Stimulated activated naive CD8-positive, alpha-beta T cell treated with anti-CD3 and anti-CD28 coated beads, Interleukin-15, amount 100 ng/mL, for 72 hours (primary cell): ENCODE data around the gene DNAH6.

ENCODE experiments used
- ATAC-seq: fragments of 150-1000 bp; cut with Tn5 transposase; 2 replicates; pipeline ENCODE4 v1.10.0; 2021; ENCODE audit warnings: mild to moderate bottlenecking, moderate library complexity
- DNase-seq, 2 donors: peaks; one replicate each; pipeline ENCODE4 v3.0.0; 2021 to 2022
- H3K27ac Mint-ChIP-seq, 2 donors: one replicate each; pipeline ENCODE4 v1.8.0; 2022; ENCODE audit warnings: mild to moderate bottlenecking in 2 of 2, mixed read lengths in 2 of 2, moderate library complexity in 2 of 2
- H3K27me3 Mint-ChIP-seq: one replicate; pipeline ENCODE4 v1.8.0; 2022; ENCODE audit warnings: mixed read lengths
- H3K4me1 Mint-ChIP-seq: one replicate; pipeline ENCODE4 v1.8.0; 2022; ENCODE audit warnings: mild to moderate bottlenecking, mixed read lengths
- H3K4me3 Mint-ChIP-seq, 2 donors: one replicate each; pipeline ENCODE4 v1.8.0; 2022; ENCODE audit warnings: mild to moderate bottlenecking in 2 of 2, mixed read lengths in 2 of 2, moderate library complexity in 1 of 2
- H3K9me3 Mint-ChIP-seq, 2 donors: one replicate each; pipeline ENCODE4 v1.8.0; 2022; ENCODE audit warnings: mixed read lengths in 2 of 2

Gene DNAH6

DNA sequence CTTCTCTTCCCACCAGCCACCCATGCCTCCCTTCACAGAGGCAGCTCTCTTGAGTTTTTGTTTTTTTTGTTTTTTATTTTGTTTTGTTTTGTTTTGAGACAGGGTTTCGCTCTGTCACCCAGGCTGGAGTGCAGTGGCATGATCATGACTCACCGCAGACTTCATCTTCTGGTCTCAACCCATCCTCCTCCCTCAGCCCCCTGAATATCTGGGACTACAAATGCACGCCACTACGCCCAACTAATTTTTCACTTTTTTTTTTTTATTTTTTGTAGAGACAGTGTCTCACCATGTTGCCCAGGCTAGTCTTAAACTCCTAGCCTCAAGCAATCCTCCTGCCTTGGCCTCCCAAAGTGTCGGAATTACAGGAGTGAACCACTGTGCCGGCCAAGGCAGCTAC, 203.1 kb downstream of the DNAH6 start:
- Mint-ChIP-seq H3K27me3 (no peaks in the 10 kb centered on the region), H3K4me1 (peaks cover 47% of the 10 kb centered on the region), H3K9me3 (no peaks in the 10 kb centered on the region), H3K4me3 (peak overlapping the region; percentile 80 to 87), H3K27ac (peak overlapping the region; percentile 96)
- DNase-seq = peak in 1 of 2 donors; percentile 32
- peak; percentile 83 for ATAC-seq

DNA sequence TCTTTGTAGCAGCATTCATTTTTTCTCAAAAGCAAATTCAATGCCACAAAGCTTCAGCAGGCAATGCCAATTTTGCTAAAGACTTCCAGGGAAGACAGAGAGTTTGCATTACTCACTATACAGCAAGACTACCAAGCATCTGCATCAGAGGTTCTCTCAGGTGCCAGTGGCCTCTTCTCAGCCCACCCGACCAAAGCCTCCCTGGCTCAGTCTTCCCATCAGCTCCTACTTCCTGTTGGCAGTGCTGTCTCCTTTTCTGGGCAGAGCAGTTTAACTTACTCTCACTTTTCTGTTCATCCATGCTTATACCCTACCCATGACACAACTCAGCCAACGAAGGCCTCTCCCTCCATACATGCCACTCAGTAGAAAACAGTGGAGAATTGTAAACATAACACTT, 207.5 kb downstream of the DNAH6 start:
- no peak for DNase-seq
- Mint-ChIP-seq H3K9me3 (peaks cover 0 to 9% of the 10 kb centered on the region in 2 donors), H3K27me3 (no peaks in the 10 kb centered on the region), H3K4me1 (peaks cover 40% of the 10 kb centered on the region), H3K27ac (no peak overlapping the region), H3K4me3 (no peak overlapping the region)
- ATAC-seq = no peak

DNA sequence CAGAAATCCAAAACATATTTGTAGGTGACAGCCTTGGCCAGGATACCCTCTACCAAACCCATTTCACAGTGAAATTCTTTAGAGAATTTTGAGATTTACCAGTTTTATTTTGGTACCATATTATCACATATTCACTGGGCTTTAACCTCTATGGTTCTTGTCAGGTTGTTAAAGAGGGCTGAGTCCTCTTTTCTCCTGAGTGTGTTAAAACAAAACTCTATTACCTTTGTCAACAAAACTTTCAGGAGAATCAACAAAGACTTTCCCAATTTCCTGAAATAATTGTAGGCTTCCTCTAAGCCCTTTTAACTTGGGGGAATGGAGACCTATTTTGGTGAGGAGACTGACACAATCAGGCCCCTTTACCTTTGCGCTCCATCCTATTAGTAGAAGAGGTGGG, 209.4 kb downstream of the DNAH6 start:
- H3K4me3 Mint-ChIP-seq = no peak overlapping the region
- H3K27me3 Mint-ChIP-seq = no peaks in the 10 kb centered on the region
- H3K27ac Mint-ChIP-seq = no peak overlapping the region
- H3K9me3 Mint-ChIP-seq = peaks cover 4 to 12% of the 10 kb centered on the region in 2 donors
- ATAC-seq (no peak), DNase-seq (no peak)
- H3K4me1 Mint-ChIP-seq = peaks cover 29% of the 10 kb centered on the region

DNA sequence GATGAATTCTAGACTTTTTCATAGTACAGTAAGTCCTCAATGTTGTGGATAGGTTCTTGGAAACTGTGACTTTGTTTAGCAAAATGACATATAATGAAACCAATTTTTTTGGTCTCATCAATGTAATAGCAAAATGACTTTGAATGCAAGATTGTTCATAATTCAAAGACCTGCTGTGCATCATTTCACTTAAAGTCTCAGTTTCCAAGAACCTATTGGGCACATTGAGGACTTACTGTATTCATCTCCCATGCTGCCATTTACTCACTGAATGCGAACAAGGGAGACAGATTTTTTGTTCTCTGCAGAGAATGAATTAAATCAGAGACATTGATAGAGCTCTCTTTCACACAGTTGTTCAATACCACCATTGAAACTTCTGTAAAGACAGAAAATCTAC, 211.0 kb downstream of the DNAH6 start:
- peaks cover 42% of the 10 kb centered on the region for H3K4me1 Mint-ChIP-seq
- ATAC-seq = peak; percentile 33

DNA sequence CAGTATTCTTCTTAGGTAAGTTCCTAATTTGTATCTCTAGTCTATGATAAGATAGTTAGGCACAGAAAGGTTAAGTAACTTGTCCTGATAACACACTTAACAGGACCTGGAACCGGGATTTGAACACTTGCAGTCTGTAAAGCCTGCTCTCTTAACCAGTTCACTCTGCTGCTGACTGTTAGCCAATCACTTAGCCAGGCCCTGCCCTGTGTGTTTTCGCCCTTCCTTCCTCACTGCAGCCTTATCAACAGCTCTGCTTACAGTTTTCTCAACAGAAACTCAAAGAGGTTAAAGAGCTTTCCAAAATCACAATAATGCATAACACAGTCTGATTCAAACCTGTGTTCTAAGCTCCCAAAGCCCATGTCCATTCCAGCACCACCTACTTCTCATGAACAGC, 212.9 kb downstream of the DNAH6 start:
- ATAC-seq (no peak), DNase-seq (no peak)
- peak overlapping the region; percentile 32 to 55 for H3K27ac Mint-ChIP-seq

More for the DNA sequence above, 211.0 kb downstream of the DNAH6 start:
- no peak for DNase-seq
- H3K27ac Mint-ChIP-seq = no peak overlapping the region
- H3K27me3 Mint-ChIP-seq = no peaks in the 10 kb centered on the region
- no peak overlapping the region for H3K4me3 Mint-ChIP-seq
- H3K9me3 Mint-ChIP-seq = peaks cover 4 to 12% of the 10 kb centered on the region in 2 donors

DNA sequence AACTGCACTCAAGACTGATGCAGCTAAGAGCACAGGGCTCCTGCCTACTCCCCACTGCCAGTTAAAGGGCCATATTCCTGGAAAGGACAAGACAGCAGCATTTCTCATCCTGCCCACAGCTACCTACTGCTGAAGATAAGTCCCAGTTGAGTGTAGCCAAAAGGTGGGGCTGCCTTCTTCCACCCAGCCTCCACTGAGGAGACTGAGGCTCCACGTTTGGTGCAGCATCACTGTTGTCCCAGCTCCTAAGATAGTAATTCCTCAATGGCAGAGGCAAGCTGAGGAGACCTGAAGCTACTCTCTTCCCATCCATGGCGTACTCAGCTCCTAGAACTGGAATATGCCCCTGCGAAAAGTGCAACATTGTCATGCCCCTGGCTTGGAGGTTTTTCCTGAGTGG, 214.9 kb downstream of the DNAH6 start:
- no peak overlapping the region for H3K27ac Mint-ChIP-seq
- no peak overlapping the region for H3K4me3 Mint-ChIP-seq
- peaks cover 8 to 12% of the 10 kb centered on the region in 2 donors for H3K9me3 Mint-ChIP-seq
- peaks cover 37% of the 10 kb centered on the region for H3K4me1 Mint-ChIP-seq
- no peaks in the 10 kb centered on the region for H3K27me3 Mint-ChIP-seq
- DNase-seq = no peak
- no peak for ATAC-seq

More for the DNA sequence above, 212.9 kb downstream of the DNAH6 start:
- Mint-ChIP-seq H3K4me3 (no peak overlapping the region), H3K9me3 (peaks cover 4 to 12% of the 10 kb centered on the region in 2 donors), H3K27me3 (no peaks in the 10 kb centered on the region), H3K4me1 (peaks cover 47% of the 10 kb centered on the region)

DNA sequence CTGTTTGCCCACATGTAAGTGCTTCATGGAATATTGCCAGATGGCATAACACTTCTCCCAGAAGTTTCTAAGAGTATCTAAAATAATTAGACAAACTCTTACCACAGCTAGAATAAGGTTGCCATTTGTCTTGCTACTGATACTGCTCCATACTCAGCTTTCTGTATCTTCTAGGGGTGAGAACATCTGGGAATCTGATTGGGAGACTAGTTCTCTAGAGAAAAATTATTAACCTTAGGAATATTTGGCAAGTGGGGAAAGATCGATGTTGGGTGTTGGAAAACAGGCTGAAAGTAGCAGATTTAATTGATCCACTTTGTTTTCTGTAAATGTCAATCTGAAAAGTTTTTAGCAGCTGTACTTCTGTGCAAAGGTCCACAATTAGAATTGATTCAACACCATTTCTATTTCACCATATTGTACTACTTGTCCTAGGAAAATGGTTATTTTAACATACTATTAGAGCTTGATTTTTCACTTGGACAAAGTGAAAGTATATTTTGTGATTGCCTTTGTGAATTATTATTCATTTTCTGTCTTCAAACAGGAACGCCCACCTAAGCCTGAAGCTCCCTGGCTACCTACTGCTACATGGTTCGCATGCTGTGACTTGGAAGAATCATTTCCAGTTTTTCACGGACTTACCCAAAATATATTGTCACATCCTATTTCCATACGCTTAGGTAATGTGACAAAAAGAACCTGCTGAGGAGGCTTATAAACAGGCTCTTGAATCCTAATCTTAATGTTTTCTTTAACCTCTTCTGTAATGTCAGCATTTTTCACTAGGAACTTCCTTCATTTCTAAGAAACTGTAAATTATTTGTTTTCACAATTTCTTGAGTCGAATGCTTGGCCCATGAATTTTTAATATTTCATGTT, 216.8 kb downstream of the DNAH6 start:
- no peak for DNase-seq
- H3K4me3 Mint-ChIP-seq = peak overlapping the region in 1 of 2 donors; percentile 42

DNA sequence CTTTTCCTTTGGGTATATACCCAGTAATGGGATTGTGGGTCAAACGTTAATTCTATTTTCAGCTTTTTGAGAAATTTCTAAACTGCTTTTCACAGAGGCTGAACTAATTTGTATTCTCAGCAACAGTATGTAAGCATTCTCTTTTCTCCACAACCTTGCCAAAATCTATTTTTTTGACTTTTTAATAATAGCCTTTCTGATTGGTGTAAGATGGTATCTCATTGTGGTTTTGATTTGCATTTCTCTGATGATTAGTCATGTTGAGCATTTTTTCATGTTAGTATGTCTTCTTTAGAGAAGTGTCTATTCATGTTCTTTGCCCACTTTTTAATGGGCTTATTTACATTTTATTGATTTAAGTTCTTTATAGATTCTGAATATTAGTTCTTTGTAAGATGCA, 219.1 kb downstream of the DNAH6 start:
- Mint-ChIP-seq H3K4me3 (no peak overlapping the region), H3K27ac (no peak overlapping the region), H3K27me3 (no peaks in the 10 kb centered on the region), H3K9me3 (peaks cover 23 to 31% of the 10 kb centered on the region in 2 donors), H3K4me1 (peaks cover 34% of the 10 kb centered on the region)
- ATAC-seq = no peak
- no peak for DNase-seq

More for the DNA sequence above, 216.8 kb downstream of the DNAH6 start:
- Mint-ChIP-seq H3K4me1 (peaks cover 34% of the 10 kb centered on the region), H3K27ac (peak overlapping the region; percentile 15 to 49), H3K27me3 (no peaks in the 10 kb centered on the region), H3K9me3 (peaks cover 14 to 24% of the 10 kb centered on the region in 2 donors)
- ATAC-seq = no peak

DNA sequence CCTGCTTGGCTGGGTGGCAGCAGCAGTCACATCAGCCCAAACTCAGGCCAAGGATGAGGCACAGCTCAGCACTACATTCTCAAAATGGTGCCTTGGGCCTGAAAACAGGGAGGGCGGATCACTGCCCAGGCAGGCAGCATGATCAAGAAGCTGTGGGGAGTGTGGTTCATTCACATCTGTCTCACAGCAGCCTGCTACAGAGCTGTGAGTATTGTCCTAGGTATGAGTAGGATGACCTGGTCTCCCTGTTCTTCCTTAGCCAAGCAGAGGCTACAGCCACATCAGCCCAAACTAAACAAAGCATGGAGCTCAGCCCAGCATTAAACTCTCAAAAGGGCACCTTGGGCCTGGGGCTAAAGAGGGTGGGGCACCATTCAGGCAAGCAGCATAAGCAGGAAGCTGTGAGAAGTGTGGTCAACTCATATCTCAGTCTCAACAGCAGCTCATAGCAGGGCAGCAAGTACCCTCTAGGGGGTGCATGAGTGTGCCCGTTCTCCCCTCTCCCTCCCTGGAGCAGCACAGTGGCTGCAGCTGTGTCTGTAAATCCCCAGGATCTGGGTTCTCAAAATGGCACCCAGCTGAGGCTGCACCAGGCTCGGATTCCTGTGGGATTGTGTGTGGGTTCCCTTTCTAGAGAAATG, 225.0 kb downstream of the DNAH6 start:
- Mint-ChIP-seq H3K4me3 (no peak overlapping the region), H3K4me1 (peaks cover 11% of the 10 kb centered on the region), H3K27ac (no peak overlapping the region), H3K27me3 (no peaks in the 10 kb centered on the region), H3K9me3 (peaks cover 19 to 31% of the 10 kb centered on the region in 2 donors)
- peak; percentile 100 for ATAC-seq
- DNase-seq = peak; percentile 61 to 69

DNA sequence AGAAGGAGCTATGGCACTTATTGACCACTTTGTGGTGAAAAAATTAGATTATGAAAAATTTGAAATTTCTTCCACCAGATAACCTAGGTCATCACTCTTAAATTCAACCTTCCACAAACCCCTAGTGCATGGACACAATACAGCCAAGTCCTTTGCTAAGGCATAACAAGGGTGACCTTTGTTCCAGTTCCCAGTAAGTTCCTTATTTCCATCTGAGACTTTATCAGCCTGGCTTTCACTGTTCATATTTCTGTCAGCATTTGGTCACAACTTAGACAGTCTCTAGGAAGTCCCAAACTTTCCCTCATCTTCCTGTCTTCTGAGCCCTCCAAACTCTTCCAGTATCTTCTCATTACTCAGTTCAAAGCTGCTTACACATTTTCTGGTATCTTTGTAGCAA, 232.0 kb downstream of the DNAH6 start:
- Mint-ChIP-seq H3K4me3 (no peak overlapping the region), H3K27me3 (no peaks in the 10 kb centered on the region), H3K27ac (no peak overlapping the region), H3K9me3 (peaks cover 3 to 10% of the 10 kb centered on the region in 2 donors), H3K4me1 (no peaks in the 10 kb centered on the region)
- ATAC-seq (no peak), DNase-seq (no peak)

DNA sequence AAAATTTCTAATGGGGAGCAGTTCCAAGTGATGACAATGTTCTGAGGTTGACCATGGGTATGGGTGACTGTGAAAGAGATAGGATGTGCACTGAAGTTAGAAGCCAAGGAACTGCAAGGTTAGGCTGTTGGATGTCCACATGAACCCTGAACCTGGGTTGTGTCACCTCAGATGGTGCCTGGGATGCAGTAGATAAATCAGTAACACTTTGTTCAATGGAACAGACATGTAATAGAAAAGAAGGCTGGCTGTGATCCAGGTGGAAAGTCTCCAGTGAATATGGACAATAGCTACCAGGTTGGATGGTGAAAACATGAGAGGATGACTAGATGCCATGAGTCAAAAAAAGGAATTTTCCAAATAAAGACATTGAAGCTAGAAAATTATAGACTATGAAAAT, 233.1 kb downstream of the DNAH6 start:
- no peaks in the 10 kb centered on the region for H3K4me1 Mint-ChIP-seq
- DNase-seq = no peak
- no peak overlapping the region for H3K4me3 Mint-ChIP-seq
- peaks cover 3 to 10% of the 10 kb centered on the region in 2 donors for H3K9me3 Mint-ChIP-seq
- no peaks in the 10 kb centered on the region for H3K27me3 Mint-ChIP-seq
- no peak overlapping the region for H3K27ac Mint-ChIP-seq
- ATAC-seq = no peak

DNA sequence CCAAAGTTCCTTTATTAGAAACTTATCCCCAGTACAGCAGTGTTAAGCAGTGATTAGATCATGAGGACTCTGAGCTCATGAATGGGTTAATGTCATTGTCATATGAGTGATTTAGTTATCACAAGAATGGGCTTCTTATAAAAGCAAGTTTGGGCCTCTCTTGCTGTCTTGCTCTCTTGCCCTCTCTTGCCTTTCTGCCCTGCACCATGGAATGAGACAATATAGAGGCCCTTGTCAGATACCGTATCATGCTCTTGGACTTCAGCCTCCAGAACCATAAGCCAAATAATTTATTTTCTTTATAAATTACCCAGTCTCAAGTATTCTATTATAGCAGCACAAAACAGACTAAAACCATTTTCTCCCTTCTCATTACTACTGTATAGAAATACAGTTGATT, 238.8 kb downstream of the DNAH6 start:
- Mint-ChIP-seq H3K4me1 (peaks cover 6% of the 10 kb centered on the region), H3K27ac (peak overlapping the region in 1 of 2 donors; percentile 62), H3K9me3 (peaks cover 0 to 7% of the 10 kb centered on the region in 2 donors), H3K4me3 (no peak overlapping the region), H3K27me3 (no peaks in the 10 kb centered on the region)
- no peak for DNase-seq
- no peak for ATAC-seq

DNA sequence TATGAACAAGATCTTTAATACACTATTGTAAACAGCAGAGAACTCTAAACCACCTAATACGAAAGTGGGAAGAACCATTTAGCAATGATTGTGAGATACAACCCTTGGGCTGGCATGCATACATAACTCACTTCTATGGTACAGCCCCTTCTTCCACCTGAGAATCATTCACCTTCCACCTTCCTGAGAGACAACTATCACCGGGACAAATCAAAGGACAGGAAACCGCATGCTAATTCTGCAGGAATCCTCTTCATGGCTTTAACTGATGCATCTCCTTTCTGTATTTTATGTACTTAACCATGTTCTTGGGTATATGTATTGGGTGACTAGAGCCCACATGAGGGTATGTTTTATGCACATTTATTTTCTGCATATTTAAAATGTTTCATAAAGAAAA, 241.3 kb downstream of the DNAH6 start:
- H3K27ac Mint-ChIP-seq = peak overlapping the region in 1 of 2 donors; percentile 22
- no peak for DNase-seq
- H3K4me1 Mint-ChIP-seq = peaks cover 19% of the 10 kb centered on the region
- no peak overlapping the region for H3K4me3 Mint-ChIP-seq
- ATAC-seq = no peak
- no peaks in the 10 kb centered on the region for H3K27me3 Mint-ChIP-seq
- H3K9me3 Mint-ChIP-seq = peaks cover 3 to 9% of the 10 kb centered on the region in 2 donors

DNA sequence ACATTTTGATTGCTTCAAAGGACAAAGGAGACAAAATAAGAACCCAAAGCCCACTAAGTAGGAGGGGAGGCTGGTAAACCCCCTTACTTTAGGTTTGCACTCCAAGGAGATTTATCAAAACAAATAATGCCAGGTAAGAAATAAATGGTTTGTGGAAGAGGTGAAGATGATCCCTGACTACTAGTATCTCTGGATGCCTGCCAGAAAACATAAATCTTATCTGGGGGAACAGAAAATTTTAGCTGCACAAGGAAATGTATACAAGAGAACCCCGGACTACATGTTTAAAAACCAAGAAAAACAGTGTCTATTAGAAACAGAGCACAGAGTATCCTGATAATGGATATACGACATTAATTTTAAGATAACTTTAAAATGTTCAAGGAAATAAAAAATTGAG, 250.5 kb downstream of the DNAH6 start:
- Mint-ChIP-seq H3K4me1 (peaks cover 9% of the 10 kb centered on the region), H3K27me3 (no peaks in the 10 kb centered on the region), H3K9me3 (peaks cover 10 to 15% of the 10 kb centered on the region in 2 donors), H3K27ac (no peak overlapping the region), H3K4me3 (no peak overlapping the region)
- ATAC-seq = no peak
- no peak for DNase-seq

DNA sequence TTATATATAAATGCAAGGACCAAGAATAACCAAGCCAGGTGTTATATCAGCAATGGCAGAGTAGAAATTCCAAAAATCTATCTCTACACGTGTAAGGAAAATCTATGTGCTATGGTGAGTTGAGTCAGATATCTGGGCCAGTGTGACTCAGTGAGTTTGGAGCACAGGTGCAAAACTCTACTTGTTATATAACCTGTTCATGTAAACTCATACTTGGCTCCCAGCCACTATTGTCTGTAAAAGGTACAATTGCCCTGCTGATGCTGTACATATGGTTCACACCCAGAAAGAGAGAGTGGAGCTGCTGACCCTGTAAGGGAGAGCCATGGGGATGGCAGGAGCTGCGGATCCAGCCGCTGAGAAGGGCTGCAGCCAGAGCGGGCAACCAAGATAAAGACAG, 252.5 kb downstream of the DNAH6 start:
- no peak for DNase-seq
- peaks cover 21 to 27% of the 10 kb centered on the region in 2 donors for H3K9me3 Mint-ChIP-seq

DNA sequence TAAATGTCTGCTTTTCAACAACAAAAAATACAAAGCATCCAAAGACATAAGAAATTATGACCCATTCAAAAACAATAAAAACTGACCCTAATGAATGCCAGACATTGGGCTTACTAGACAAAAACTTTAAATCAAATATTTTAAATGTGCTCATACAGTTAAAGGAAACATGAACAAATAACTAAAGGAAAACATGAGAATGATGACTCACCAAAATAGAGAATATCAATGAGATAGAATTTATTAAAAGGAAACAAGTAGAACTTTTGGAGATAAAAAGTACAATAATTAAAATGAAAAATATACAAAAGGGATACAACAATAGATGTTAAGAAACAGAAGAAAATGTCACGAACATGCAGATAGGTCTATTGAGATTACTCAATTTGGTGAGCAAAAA, 254.0 kb downstream of the DNAH6 start:
- H3K9me3 Mint-ChIP-seq = peaks cover 31 to 41% of the 10 kb centered on the region in 2 donors
- no peak overlapping the region for H3K27ac Mint-ChIP-seq
- DNase-seq (no peak), ATAC-seq (no peak)
- H3K4me1 Mint-ChIP-seq = no peaks in the 10 kb centered on the region
- no peak overlapping the region for H3K4me3 Mint-ChIP-seq
- no peaks in the 10 kb centered on the region for H3K27me3 Mint-ChIP-seq

More for the DNA sequence above, 252.5 kb downstream of the DNAH6 start:
- no peak for ATAC-seq
- H3K27me3 Mint-ChIP-seq = no peaks in the 10 kb centered on the region
- H3K4me1 Mint-ChIP-seq = no peaks in the 10 kb centered on the region
- no peak overlapping the region for H3K27ac Mint-ChIP-seq
- H3K4me3 Mint-ChIP-seq = no peak overlapping the region
